Measurements from ENCODE around the gene GLT1D1.

The GLT1D1 gene

GRCh38 chr12:128973883-128974681 is 120.8 kb downstream of the GLT1D1 start:
- TF ChIP-seq ZC3H10 (CRISPR knock-in tag; IDR thresholded peaks at IDR 0.05) (no peak), ZNF8 (CRISPR knock-in tag; IDR thresholded peaks at IDR 0.05) (no peak), ZNF70 (CRISPR knock-in tag; IDR thresholded peaks at IDR 0.05) (no peak), ZFP30 (CRISPR knock-in tag; IDR thresholded peaks at IDR 0.05) (no peak), GLIS3 (CRISPR knock-in tag; IDR thresholded peaks at IDR 0.05) (no peak), ESRRG (CRISPR knock-in tag; IDR thresholded peaks at IDR 0.05) (no peak), ZFP3 (CRISPR knock-in tag; IDR thresholded peaks at IDR 0.05) (no peak), SNAI2 (CRISPR knock-in tag; IDR thresholded peaks at IDR 0.05) (no peak), CSDC2 (CRISPR knock-in tag; IDR thresholded peaks at IDR 0.05) (no peak)
- TF ChIP-seq, protein P1, sequence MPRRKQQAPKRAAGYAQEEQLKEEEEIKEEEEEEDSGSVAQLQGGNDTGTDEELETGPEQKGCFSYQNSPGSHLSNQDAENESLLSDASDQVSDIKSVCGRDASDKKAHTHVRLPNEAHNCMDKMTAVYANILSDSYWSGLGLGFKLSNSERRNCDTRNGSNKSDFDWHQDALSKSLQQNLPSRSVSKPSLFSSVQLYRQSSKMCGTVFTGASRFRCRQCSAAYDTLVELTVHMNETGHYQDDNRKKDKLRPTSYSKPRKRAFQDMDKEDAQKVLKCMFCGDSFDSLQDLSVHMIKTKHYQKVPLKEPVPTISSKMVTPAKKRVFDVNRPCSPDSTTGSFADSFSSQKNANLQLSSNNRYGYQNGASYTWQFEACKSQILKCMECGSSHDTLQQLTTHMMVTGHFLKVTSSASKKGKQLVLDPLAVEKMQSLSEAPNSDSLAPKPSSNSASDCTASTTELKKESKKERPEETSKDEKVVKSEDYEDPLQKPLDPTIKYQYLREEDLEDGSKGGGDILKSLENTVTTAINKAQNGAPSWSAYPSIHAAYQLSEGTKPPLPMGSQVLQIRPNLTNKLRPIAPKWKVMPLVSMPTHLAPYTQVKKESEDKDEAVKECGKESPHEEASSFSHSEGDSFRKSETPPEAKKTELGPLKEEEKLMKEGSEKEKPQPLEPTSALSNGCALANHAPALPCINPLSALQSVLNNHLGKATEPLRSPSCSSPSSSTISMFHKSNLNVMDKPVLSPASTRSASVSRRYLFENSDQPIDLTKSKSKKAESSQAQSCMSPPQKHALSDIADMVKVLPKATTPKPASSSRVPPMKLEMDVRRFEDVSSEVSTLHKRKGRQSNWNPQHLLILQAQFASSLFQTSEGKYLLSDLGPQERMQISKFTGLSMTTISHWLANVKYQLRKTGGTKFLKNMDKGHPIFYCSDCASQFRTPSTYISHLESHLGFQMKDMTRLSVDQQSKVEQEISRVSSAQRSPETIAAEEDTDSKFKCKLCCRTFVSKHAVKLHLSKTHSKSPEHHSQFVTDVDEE (CRISPR knock-in tag; IDR thresholded peaks at IDR 0.05) = no peak
- ATAC-seq = no peak

- ATAC-seq = no peak
- TF ChIP-seq TOX (CRISPR knock-in tag; IDR thresholded peaks at IDR 0.05; ENCODE audit: borderline replicate concordance) (no peak), GLIS3 (CRISPR knock-in tag; IDR thresholded peaks at IDR 0.05) (no peak), RARB (CRISPR knock-in tag; IDR thresholded peaks at IDR 0.05) (no peak), SNAI2 (CRISPR knock-in tag; IDR thresholded peaks at IDR 0.05) (no peak), ZFP3 (CRISPR knock-in tag; IDR thresholded peaks at IDR 0.05) (no peak), TCF4 (CRISPR knock-in tag; IDR thresholded peaks at IDR 0.05; ENCODE audit: borderline replicate concordance) (no peak), CSDC2 (CRISPR knock-in tag; IDR thresholded peaks at IDR 0.05) (no peak), ZNF70 (CRISPR knock-in tag; IDR thresholded peaks at IDR 0.05) (no peak), ISL1 (CRISPR knock-in tag; IDR thresholded peaks at IDR 0.05) (no peak), ZNF565 (CRISPR knock-in tag; conservative IDR thresholded peaks at IDR 0.05; ENCODE audit: low read depth) (no peak), ZFP30 (CRISPR knock-in tag; IDR thresholded peaks at IDR 0.05) (no peak), CSRNP3 (CRISPR knock-in tag; IDR thresholded peaks at IDR 0.05) (no peak)
- TF ChIP-seq, protein P1 (CRISPR knock-in tag; IDR thresholded peaks at IDR 0.05) = no peak
Measured at GRCh38 chr12:128974881-128975280, 121.6 kb downstream of the GLT1D1 start.

GRCh38 chr12:128976120-128976738 is 123.0 kb downstream of the GLT1D1 start:
- ATAC-seq = no peak
- TF ChIP-seq, protein P2, sequence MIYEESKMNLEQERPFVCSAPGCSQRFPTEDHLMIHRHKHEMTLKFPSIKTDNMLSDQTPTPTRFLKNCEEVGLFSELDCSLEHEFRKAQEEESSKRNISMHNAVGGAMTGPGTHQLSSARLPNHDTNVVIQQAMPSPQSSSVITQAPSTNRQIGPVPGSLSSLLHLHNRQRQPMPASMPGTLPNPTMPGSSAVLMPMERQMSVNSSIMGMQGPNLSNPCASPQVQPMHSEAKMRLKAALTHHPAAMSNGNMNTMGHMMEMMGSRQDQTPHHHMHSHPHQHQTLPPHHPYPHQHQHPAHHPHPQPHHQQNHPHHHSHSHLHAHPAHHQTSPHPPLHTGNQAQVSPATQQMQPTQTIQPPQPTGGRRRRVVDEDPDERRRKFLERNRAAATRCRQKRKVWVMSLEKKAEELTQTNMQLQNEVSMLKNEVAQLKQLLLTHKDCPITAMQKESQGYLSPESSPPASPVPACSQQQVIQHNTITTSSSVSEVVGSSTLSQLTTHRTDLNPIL (CRISPR knock-in tag; IDR thresholded peaks at IDR 0.05; ENCODE audit: low read depth) = no peak
- TF ChIP-seq CSDC2 (CRISPR knock-in tag; IDR thresholded peaks at IDR 0.05) (no peak), ZNF8 (CRISPR knock-in tag; IDR thresholded peaks at IDR 0.05) (no peak), ZNF70 (CRISPR knock-in tag; IDR thresholded peaks at IDR 0.05) (no peak), TOX (CRISPR knock-in tag; IDR thresholded peaks at IDR 0.05; ENCODE audit: borderline replicate concordance) (no peak), PPARA (CRISPR knock-in tag; IDR thresholded peaks at IDR 0.05; ENCODE audit: borderline replicate concordance) (no peak), ZFP30 (CRISPR knock-in tag; IDR thresholded peaks at IDR 0.05) (no peak), POU6F1 (CRISPR knock-in tag; IDR thresholded peaks at IDR 0.05; ENCODE audit: borderline replicate concordance, low read depth) (no peak), GLIS3 (CRISPR knock-in tag; IDR thresholded peaks at IDR 0.05) (no peak), ZC3H10 (CRISPR knock-in tag; IDR thresholded peaks at IDR 0.05) (no peak), ZNF565 (CRISPR knock-in tag; conservative IDR thresholded peaks at IDR 0.05; ENCODE audit: low read depth) (no peak), RARB (CRISPR knock-in tag; IDR thresholded peaks at IDR 0.05) (no peak)
